NCI-H1930 (cell line): ENCODE measurements around the gene OR10H1.
"Not testable (repeated sequence)": the region's sequence is repeated elsewhere in the genome, so short reads cannot be mapped to it uniquely, and the experiment has no call there.

Source experiments
- DNase-seq, 2 experiments: peaks; one replicate each; lab custom pipeline; 2025; lab: John Stamatoyannopoulos, UW

Gene OR10H1

GRCh38 chr19:15828611-15829305, 13.3 kb upstream of the OR10H1 start:
- DNase-seq, result not testable (repeated sequence)

GRCh38 chr19:15828121-15828610, 12.7 kb upstream of the OR10H1 start:
- DNase-seq, result no peak

GRCh38 chr19:15825753-15826152, 10.3 kb upstream of the OR10H1 start:
- DNase-seq, result no peak

DNA sequence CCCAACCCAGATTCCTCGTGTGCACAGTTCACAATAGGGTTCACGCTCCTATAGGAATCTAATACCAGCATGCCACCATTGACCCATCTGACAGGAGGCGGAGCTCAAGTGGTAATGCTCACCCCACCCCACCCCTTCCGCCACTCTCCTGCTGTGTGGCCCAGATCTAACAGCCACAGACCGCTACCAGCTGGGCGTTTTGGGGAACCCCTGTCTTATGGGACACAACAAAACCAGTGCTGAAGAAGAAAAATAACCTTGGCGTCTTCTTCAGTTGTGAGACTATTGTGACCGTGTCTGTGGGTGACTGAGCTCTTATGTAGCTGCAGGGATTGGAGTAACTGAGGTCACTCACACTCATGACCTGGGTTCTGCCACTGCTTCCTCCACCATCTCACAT, 5.2 kb upstream of the OR10H1 start:
- DNase-seq, result no peak

GRCh38 chr19:15813916-15814315, 1.5 kb downstream of the OR10H1 start:
- no peak for DNase-seq

GRCh38 chr19:15812060-15812722, 3.3 kb downstream of the OR10H1 start:
- no peak for DNase-seq

DNA sequence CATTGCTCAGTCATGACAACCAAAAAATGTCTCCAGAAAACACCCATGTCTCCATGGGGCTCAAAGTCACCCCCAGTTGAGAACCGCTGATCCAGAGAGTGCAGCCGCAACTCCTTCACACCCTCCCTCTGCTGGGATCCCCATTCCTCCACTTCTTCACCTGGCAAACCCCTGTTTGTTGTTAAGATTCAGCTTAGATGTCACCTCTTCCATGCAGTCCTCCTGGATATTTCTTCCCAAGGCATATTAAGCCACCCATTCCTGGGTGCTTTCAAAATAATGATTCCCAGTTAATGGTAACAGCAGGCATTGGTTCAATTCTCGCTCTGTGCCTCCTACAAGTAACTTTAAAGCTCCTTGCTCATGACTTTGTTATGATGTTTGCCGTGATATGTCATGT, 4.0 kb downstream of the OR10H1 start:
- DNase-seq, result no peak

DNA sequence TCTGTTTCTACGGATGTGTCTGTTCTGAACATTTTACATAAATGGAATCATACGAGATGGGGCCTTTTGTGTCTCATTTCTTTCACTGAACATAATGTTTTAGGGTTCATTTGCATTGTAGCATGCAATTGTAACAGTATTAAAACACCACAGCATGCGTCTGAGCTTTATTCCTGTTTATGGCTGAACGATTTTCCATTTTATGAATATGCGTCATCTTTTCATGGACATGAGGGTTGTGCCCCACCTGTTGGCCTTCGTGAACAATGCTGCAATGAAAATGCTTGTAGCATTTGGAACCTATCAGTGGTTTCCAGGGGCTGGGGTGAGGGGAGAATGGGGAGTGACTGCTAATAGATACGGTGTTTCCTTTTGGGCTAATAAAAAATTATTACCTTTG, 5.1 kb downstream of the OR10H1 start:
- no peak for DNase-seq

DNA sequence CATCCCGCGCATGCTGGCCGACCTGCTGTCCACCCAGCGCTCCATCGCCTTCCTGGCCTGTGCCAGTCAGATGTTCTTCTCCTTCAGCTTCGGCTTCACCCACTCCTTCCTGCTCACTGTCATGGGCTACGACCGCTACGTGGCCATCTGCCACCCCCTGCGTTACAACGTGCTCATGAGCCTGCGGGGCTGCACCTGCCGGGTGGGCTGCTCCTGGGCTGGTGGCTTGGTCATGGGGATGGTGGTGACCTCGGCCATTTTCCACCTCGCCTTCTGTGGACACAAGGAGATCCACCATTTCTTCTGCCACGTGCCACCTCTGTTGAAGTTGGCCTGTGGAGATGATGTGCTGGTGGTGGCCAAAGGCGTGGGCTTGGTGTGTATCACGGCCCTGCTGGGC, 21.2 kb downstream of the OR10H1 start:
- DNase-seq, result not testable (repeated sequence)

- DNase-seq, result no peak
These were observed 25.4 kb downstream of the OR10H1 start for GRCh38 chr19:15790096-15790495.

DNA sequence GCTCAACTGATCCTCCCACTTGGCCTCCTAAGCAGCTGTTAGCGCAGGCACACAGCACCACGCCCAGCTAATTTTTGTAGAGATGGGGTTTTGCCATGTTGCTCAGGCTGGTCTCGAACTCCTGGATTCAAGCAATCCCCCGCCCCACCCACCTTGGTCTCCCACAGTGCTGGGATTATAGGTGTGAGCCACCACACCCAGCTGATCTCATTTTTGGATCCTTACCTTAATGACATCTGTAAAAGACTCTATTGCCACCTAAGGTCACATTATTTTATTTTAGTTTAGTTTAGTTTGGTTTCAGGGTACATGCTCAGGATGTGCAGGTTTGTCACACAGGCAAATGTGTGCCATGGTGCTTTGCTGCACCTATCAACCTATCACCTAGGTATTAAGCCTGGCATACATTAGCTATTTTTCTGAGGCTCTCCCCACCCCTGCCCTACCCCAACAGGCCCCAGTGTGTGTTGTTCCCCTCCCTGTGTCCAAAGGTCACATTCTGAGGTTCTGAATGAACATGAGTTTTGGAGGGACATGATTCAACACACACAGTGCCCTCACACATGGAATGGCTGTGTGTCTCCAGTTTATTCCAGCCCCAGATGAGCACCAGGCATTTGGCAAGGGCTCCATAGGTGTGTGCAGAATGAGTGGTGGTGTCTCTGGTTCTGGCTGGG, 26.7 kb downstream of the OR10H1 start:
- DNase-seq, result no peak

- no peak for DNase-seq
These were observed 27.8 kb downstream of the OR10H1 start, which contains the start of gene OR10H5 for GRCh38 chr19:15787611-15788155. Gene OR10H5 (plus strand): TSS chr19:15787661. CDS start chr19:15794049, 6,388 bp downstream.

- not testable (repeated sequence) for DNase-seq
These were observed 32.6 kb downstream of the OR10H1 start for GRCh38 chr19:15782896-15783295.

GRCh38 chr19:15782211-15782610, 33.3 kb downstream of the OR10H1 start:
- no peak for DNase-seq

GRCh38 chr19:15781661-15782060, 33.8 kb downstream of the OR10H1 start:
- no peak for DNase-seq

GRCh38 chr19:15780610-15781418, 34.6 kb downstream of the OR10H1 start:
- no peak for DNase-seq

DNA sequence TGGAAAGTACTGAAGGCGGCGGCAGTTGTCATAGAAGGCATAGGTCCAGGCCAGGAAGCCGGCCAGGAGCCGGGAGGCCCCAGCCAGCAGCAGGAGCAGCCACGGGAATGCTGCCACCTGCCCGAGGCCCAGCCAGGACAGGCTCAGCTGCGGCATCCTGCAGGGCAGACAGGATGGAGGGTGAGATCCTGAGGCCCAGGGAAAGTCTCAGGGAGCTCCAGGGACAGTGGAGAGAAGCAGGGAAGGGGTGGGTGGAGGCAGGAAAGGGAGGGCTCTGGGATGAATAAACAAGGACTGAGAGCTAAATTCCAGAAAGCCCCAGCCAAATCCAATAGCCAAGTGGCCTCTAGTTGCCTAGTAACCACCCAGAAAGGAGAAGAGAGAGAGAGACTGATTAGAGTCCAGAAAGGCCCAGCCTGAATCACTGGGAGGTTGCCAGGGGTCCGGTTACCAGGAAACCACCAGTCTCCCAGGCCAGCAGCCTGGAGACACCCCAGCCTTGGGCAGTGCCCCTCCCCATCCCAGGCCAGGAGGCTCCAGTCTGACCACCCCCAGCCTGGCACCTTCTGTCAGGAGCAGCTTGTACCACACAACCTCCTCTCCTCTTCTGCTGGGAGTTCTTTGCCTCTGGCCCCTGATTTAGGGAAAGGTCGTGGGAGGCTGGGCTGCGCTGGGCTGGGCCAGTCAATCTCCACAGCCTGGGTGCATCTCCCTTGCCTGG, 35.5 kb downstream of the OR10H1 start:
- no peak for DNase-seq

- no peak for DNase-seq
These were observed 38.2 kb downstream of the OR10H1 start for GRCh38 chr19:15776991-15777970.

GRCh38 chr19:15776264-15776663, 39.2 kb downstream of the OR10H1 start:
- no peak for DNase-seq

- DNase-seq, result no peak
These were observed 40.2 kb downstream of the OR10H1 start for GRCh38 chr19:15775249-15775648.
